ENCODE data around the gene ARHGAP9. TPM values are rescaled to one million over a fixed set of nuclear protein-coding genes. Genes with fewer than 3 reads are reported as not detected.
A peak's percentile ranks its signal among the peaks of the same experiment; 100 is the strongest.
"Not testable (repeated sequence)": the region's sequence is repeated elsewhere in the genome, so short reads cannot be mapped to it uniquely, and the experiment has no call there.

Gene ARHGAP9
- polyA plus RNA-seq, 6 donors from 2014 or later: 152 to 231 (median 164) TPM

DNA sequence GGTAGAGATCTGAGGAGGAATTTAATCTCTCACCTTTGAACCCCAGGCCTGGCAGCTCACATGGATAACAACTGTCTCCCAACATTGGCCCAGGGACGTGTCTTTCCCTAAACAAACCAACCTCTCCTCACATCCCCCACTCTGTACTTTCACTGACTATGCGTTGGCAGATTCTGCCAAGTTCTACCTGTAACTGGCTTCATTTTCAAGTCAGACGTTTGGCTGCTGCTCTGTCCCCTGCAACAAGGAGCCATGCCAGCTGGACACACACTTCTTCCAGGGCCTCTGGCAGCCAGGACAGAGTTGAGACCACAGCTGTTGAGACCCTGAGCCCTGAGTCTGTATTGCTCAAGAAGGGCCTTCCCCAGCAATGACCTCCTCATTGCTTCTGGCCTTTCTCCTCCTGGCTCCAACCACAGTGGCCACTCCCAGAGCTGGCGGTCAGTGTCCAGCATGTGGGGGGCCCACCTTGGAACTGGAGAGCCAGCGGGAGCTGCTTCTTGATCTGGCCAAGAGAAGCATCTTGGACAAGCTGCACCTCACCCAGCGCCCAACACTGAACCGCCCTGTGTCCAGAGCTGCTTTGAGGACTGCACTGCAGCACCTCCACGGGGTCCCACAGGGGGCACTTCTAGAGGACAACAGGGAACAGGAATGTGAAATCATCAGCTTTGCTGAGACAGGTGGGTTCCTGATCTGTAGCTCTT lies 45.0 kb downstream of the ARHGAP9 start, which contains the start of gene INHBC:
Gene INHBC, plus strand, starts transcription at position 268 of the 707 bp plus-strand sequence. Its CDS starts 103 bp downstream, at position 371.
- H3K4me1 Mint-ChIP-seq: peaks cover 13 to 19% (median 14%) of the 10 kb centered on the region in 3 donors
- H3K9me3 Mint-ChIP-seq: no peaks in the 10 kb centered on the region
- H3K36me3 Mint-ChIP-seq: no peaks in the 10 kb centered on the region
- DNase-seq: no peak
- H3K27me3 Mint-ChIP-seq: peaks cover 0 to 8% (median 8%) of the 10 kb centered on the region in 3 donors
- H3K4me3 Mint-ChIP-seq: no peak within 1 kb of the TSS
- no peak for ATAC-seq (ENCODE audit: low read depth in 2 of 2)
- H3K27ac Mint-ChIP-seq: peak within 1 kb of the TSS in 2 of 6 donors; percentile 75

DNA sequence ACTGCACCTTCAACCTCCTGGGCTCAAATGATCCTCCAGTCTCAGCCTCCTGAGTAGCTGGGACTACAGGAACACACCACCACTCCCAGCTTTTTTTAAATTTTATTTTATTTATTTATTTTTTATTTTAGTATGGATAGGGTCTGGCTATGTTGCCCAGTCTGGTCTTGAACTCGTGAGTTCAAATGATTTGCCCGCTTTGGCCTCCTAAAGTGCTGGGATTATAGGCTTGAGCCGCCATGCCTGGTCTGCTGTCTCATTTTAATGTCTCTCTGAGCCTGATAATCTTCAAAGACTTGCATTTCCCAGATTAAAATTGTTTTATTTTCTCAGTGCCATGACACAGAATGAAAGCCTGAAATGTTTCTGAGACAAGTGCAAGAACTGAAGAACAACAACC lies 46.3 kb downstream of the ARHGAP9 start:
- H3K36me3 Mint-ChIP-seq: no peaks in the 10 kb centered on the region
- peaks cover 14 to 29% (median 18%) of the 10 kb centered on the region in 3 donors for H3K4me1 Mint-ChIP-seq
- ATAC-seq (ENCODE audit: low read depth in 2 of 2) (no peak), DNase-seq (no peak)
- H3K4me3 Mint-ChIP-seq: peak overlapping the region in 1 of 8 donors; percentile 43
- H3K9me3 Mint-ChIP-seq: no peaks in the 10 kb centered on the region
- no peak overlapping the region for H3K27ac Mint-ChIP-seq
- peaks cover 0 to 4% (median 2%) of the 10 kb centered on the region in 3 donors for H3K27me3 Mint-ChIP-seq

DNA sequence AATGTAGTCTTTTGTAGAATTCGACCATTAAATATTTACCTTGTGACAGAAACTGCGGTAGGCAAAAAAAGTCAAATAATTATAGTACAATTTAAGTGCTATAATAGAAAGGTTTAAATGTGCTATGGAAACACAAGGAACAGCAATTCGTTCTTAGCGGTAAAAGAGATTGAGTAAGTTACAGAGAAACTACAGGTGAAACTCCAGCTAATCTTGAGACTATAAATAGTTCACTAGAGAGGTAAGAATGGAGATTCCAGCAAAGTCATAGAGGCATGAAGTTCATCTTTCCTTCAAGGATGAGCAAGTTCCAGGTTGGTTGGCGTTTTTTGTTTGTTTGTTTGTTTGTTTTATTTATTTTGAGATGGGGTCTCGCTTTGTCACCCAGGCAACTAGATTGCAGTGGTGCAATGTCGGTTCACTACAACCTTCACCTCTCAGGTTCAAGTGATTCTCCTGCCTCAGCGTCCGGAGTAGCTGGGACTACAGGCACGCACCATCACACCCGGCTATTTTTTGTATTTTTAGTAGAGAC lies 47.9 kb downstream of the ARHGAP9 start:
- no peaks in the 10 kb centered on the region for H3K36me3 Mint-ChIP-seq

DNA sequence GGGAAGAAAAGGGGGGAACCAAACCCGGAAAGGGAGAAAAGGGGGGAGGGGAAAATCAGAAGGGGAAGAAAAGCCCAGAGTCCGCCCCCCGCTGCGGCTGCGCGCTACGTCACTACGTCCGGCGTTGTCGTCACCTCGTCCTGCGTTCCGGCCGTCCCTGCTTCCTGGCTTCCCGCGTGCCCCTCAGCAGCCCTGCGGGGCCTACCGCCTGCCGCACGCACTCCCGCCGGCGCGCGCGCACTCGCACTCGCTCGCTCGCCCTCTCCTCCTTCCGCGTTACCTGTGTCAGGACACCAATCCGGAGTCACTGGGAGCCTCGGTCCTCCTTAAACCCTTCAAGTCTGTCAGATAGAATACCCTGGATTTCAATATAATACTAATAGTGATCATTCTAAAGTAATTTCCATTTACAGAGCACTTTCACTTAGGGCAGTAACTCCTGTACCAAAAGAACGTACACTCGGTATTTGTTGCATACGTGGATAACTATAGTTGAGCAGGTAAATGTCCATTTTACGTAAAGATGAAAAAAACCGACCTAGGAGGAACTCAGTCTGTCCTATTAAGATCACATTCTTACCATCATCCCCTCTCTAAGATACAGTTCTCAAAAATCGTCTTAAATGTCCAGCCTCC lies 48.6 kb downstream of the ARHGAP9 start, which contains the start of gene R3HDM2:
Gene R3HDM2, minus strand, starts transcription at position 113 of the 636 bp plus-strand sequence. CDS start 120,615 bp downstream, outside the sequence.
- DNase-seq (peak; percentile 96), ATAC-seq (ENCODE audit: low read depth in 2 of 2) (peak; percentile 89 to 91)
- Mint-ChIP-seq H3K4me3 (peak within 1 kb of the TSS; percentile 86 to 99 (median 97)), H3K36me3 (no peaks in the 10 kb centered on the region), H3K9me3 (no peaks in the 10 kb centered on the region), H3K27ac (peak within 1 kb of the TSS; percentile 98 to 100 (median 100)), H3K4me1 (peaks cover 26 to 42% (median 27%) of the 10 kb centered on the region in 3 donors), H3K27me3 (no peaks in the 10 kb centered on the region)

More for the DNA sequence above, 47.9 kb downstream of the ARHGAP9 start:
- Mint-ChIP-seq H3K9me3 (no peaks in the 10 kb centered on the region), H3K27ac (peak overlapping the region; percentile 98 to 100 (median 100)), H3K4me1 (peaks cover 23 to 38% (median 26%) of the 10 kb centered on the region in 3 donors), H3K4me3 (peak overlapping the region; percentile 86 to 98 (median 94)), H3K27me3 (no peaks in the 10 kb centered on the region)
- DNase-seq: no peak
- ATAC-seq (ENCODE audit: low read depth in 2 of 2): no peak

DNA sequence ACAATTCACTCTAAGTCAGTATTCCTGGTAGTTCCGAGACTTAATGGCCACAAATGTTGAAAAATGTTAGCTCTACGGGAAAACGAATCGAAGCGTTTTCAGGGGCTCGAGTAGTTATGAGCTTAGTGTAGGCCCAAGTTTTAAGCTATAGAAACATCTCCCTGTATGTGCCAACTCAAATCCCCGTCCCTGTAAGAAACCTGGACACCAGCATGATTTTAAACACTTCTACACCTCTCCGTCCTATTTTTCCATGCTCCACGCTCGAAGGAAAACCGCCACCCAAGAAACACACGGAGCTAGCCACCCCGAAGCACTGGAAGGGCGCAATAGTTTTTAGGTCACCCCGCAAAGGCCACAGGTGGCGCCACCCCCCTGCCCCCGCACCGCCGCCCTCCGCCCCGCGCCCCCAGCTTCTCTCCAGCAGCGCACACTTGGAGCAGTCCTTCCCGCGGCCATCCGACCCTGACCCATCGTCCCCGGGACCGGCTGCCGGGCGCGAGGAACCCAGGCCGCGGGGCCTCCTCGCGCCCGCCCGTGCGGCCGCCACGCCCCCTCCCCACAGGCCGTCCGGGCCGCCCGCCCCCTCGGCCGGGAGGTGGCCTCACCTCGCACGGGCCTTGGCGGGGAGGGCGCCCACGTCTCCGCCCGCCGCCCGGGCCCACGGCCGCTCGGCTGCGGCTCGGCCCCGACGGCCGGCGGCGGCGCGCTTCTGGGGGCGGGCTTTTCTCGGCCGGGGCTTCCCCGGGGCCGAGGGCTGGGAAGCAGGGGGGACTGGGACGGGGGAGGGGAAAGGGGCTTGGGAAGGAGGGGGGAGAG lies 49.3 kb downstream of the ARHGAP9 start:
- no peaks in the 10 kb centered on the region for H3K9me3 Mint-ChIP-seq
- peak; percentile 68 to 72 for ATAC-seq (ENCODE audit: low read depth in 2 of 2)
- no peaks in the 10 kb centered on the region for H3K27me3 Mint-ChIP-seq
- H3K27ac Mint-ChIP-seq: peak overlapping the region; percentile 98 to 100 (median 100)
- H3K4me3 Mint-ChIP-seq: peak overlapping the region; percentile 86 to 99 (median 97)
- peaks cover 29 to 44% (median 31%) of the 10 kb centered on the region in 3 donors for H3K4me1 Mint-ChIP-seq
- DNase-seq: peak; percentile 79
- H3K36me3 Mint-ChIP-seq: no peaks in the 10 kb centered on the region

DNA sequence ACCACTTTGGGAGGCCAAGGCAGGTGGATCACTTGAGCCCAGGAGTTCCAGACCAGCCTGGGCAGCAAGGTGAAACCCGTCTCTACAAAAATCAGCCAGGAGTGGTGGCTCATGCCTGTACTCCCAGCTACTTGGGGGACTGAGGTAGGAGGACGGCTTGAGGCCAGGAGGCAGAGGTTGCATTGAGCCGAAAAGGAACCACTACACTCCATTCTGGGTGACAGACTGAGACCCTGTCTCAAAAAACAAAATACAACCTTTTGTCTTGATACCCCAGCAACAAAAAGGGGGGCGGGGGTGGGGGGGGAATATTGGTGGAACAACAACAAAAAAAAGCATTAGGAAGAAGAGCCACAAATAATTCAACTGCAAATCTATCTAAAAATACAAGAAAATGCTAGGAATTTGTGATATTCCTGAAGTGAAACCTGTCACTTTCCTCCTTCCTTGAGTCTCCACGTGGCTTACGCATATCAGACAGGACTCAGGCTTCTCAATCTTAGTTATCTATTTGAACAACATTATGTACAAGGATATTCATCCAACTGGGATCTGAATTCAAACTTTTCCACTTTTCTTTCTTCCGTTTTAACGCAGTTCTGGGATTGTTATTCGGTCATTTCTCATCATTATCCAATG lies 50.1 kb downstream of the ARHGAP9 start:
- Mint-ChIP-seq H3K4me3 (peak overlapping the region; percentile 86 to 99 (median 96)), H3K4me1 (peaks cover 29 to 46% (median 32%) of the 10 kb centered on the region in 3 donors)

DNA sequence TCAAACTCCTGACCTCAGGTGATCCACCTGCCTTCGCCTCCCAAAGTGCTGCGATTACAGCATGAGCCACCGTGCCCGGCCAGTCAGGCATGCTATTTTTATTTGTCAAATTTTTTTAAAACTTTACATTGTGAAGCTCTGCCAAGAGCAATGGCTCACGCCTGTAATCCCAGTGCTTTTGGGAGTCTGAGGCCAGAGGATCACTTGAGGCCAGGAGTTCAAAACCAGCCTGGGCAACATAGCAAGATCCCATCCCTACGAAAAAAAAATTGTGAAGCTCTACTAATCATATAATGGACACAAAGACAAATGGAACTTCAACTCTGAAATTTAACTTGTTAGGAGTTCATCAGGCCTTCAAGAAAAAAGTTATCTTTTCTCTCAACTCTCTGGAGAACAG lies 50.7 kb downstream of the ARHGAP9 start:
- no peaks in the 10 kb centered on the region for H3K27me3 Mint-ChIP-seq
- H3K4me1 Mint-ChIP-seq: peaks cover 33 to 51% (median 38%) of the 10 kb centered on the region in 3 donors
- no peaks in the 10 kb centered on the region for H3K9me3 Mint-ChIP-seq
- H3K36me3 Mint-ChIP-seq: peaks cover 0 to 5% of the 10 kb centered on the region in 2 donors
- peak overlapping the region; percentile 80 to 99 (median 98) for H3K27ac Mint-ChIP-seq
- DNase-seq (no peak), ATAC-seq (ENCODE audit: low read depth in 2 of 2) (no peak)
- peak overlapping the region; percentile 68 to 99 (median 84) for H3K4me3 Mint-ChIP-seq

More for the DNA sequence above, 50.1 kb downstream of the ARHGAP9 start:
- Mint-ChIP-seq H3K27me3 (no peaks in the 10 kb centered on the region), H3K36me3 (peaks cover 0 to under 1% of the 10 kb centered on the region in 2 donors), H3K27ac (peak overlapping the region; percentile 98 to 100 (median 99)), H3K9me3 (no peaks in the 10 kb centered on the region)
- DNase-seq (no peak), ATAC-seq (ENCODE audit: low read depth in 2 of 2) (no peak)

DNA sequence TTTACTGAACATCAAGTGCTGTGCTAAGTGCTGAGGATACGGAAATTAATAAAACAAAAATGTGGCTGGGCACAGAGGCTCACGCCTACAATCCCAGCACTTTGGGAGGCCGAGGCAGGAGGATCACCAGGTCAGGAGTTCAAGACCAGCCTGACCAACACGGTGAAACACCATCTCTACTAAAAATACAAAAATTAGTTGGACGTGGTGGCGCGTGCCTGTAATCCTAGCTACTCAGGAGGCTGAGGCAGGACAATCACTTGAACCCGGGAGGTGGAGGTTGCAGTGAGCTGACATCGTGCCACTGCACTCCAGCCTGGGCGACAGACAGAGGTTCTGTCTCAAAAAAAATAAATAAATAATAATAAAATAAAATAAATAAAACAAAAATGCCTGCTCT lies 52.7 kb downstream of the ARHGAP9 start:
- Mint-ChIP-seq H3K4me1 (peaks cover 33 to 47% (median 38%) of the 10 kb centered on the region in 3 donors), H3K4me3 (peak overlapping the region in 1 of 8 donors; percentile 25), H3K27ac (peak overlapping the region in 3 of 6 donors; percentile 13 to 56 (median 54))
- not testable (repeated sequence) for ATAC-seq (ENCODE audit: low read depth in 2 of 2); H3K27me3 Mint-ChIP-seq; H3K9me3 Mint-ChIP-seq; H3K36me3 Mint-ChIP-seq; DNase-seq

Other genes with a start within 250 kb of the ARHGAP9 start
- under 1 TPM in 4 of 6 donors, not detected in 2; 0.32 to 0.43 (median 0.38) TPM for gene STAC3, start 228.7 kb downstream of the ARHGAP9 start, polyA plus RNA-seq (ENCODE audit: low read depth in 6 of 6)
- gene R3HDM2, start 48.8 kb downstream of the ARHGAP9 start, polyA plus RNA-seq (ENCODE audit: low read depth in 6 of 6): 10 to 100 TPM in 3 of 6 donors, 1 to 10 TPM in 3; 2.9 to 20.4 (median 10.2) TPM
- not detected for gene INHBC, start 45.1 kb downstream of the ARHGAP9 start, polyA plus RNA-seq (ENCODE audit: low read depth in 6 of 6)
- under 1 TPM in 1 of 6 donors, not detected in 5; 0.44 TPM for gene INHBE, start 24.6 kb downstream of the ARHGAP9 start, polyA plus RNA-seq (ENCODE audit: low read depth in 6 of 6)
- gene GLI1, start 20.1 kb downstream of the ARHGAP9 start, polyA plus RNA-seq (ENCODE audit: low read depth in 6 of 6): 1 to 10 TPM in 4 of 6 donors, under 1 TPM in 2; 0.27 to 2.4 (median 1.1) TPM
- gene MARS1, start 8.2 kb upstream of the ARHGAP9 start, polyA plus RNA-seq (ENCODE audit: low read depth in 6 of 6): 10 to 100 TPM; 53.1 to 78.7 (median 63.0) TPM
- 10 to 100 TPM; 33.3 to 62.2 (median 51.0) TPM for gene DDIT3, start 40.6 kb upstream of the ARHGAP9 start, polyA plus RNA-seq (ENCODE audit: low read depth in 6 of 6)
- 1 to 10 TPM; 1.8 to 8.2 (median 5.0) TPM for gene MBD6, start 43.0 kb upstream of the ARHGAP9 start, polyA plus RNA-seq (ENCODE audit: low read depth in 6 of 6)
- 10 to 100 TPM; 65.6 to 87.3 (median 71.2) TPM for gene DCTN2, start 67.3 kb upstream of the ARHGAP9 start, polyA plus RNA-seq (ENCODE audit: low read depth in 6 of 6)
- gene KIF5A, start 70.2 kb upstream of the ARHGAP9 start, polyA plus RNA-seq (ENCODE audit: low read depth in 6 of 6): not detected
- gene PIP4K2C, start 111.3 kb upstream of the ARHGAP9 start, polyA plus RNA-seq (ENCODE audit: low read depth in 6 of 6): 10 to 100 TPM; 15.8 to 42.0 (median 19.1) TPM
- under 1 TPM in 5 of 6 donors, not detected in 1; 0.16 to 0.53 (median 0.29) TPM for gene DTX3, start 125.0 kb upstream of the ARHGAP9 start, polyA plus RNA-seq (ENCODE audit: low read depth in 6 of 6)
- not detected for gene ARHGEF25, start 131.6 kb upstream of the ARHGAP9 start, polyA plus RNA-seq (ENCODE audit: low read depth in 6 of 6)
- gene B4GALNT1, start 153.3 kb upstream of the ARHGAP9 start, polyA plus RNA-seq (ENCODE audit: low read depth in 6 of 6): not detected
- gene OS9, start 214.3 kb upstream of the ARHGAP9 start, polyA plus RNA-seq (ENCODE audit: low read depth in 6 of 6): 10 to 100 TPM; 72.0 to 87.9 (median 77.1) TPM